LNCaP clone FGC (cell line): ENCODE results near the gene POLR2I.
A peak's percentile ranks its signal among the peaks of the same experiment; 100 is the strongest.

Source experiments
- DNase-seq: peaks from one replicate; pipeline ENCODE4 v3.0.0-alpha.2; 2011; ENCODE audit warnings: low read depth
- H3K4me3 ChIP-seq: 2 replicates; pipeline ENCODE4 v1.5.1; 2011; ENCODE audit warnings: mild to moderate bottlenecking, low read depth, low read length, control low read depth
- CTCF ChIP-seq: IDR thresholded peaks from 2 replicates; pipeline ENCODE4 v1.5.1; 2012; ENCODE audit warnings: mild to moderate bottlenecking; ENCODE audit not compliant: control insufficient read depth, insufficient read depth; ENCODE audit errors: extremely low read depth

The POLR2I gene

GRCh38 chr19:36115453-36116343 is 1.0 kb upstream of the POLR2I start, which contains the start of gene TBCB:
TSS of gene TBCB (plus strand) at chr19:36115468. CDS start at chr19:36115561, 93 bp downstream.
- peak within 1 kb of the TSS; percentile 99 for H3K4me3 ChIP-seq
- TF ChIP-seq CTCF, result no peak
- DNase-seq, result no peak

GRCh38 chr19:36113894-36114720 is 568 bp downstream of the POLR2I start:
- DNase-seq, result no peak
- TF ChIP-seq CTCF, result peak; percentile 30
- H3K4me3 ChIP-seq, result peak overlapping the region; percentile 99

- no peak for DNase-seq
- peak overlapping the region; percentile 99 for H3K4me3 ChIP-seq
- TF ChIP-seq CTCF, result no peak
Measured at GRCh38 chr19:36113425-36113824, 1.2 kb downstream of the POLR2I start.

GRCh38 chr19:36112678-36113077 is 2.0 kb downstream of the POLR2I start:
- no peak for DNase-seq
- no peak overlapping the region for H3K4me3 ChIP-seq
- no peak for TF ChIP-seq CTCF

- no peak for DNase-seq
- H3K4me3 ChIP-seq, result no peak overlapping the region
- TF ChIP-seq CTCF, result no peak
Measured at GRCh38 chr19:36111200-36111539, 3.5 kb downstream of the POLR2I start.

GRCh38 chr19:36110487-36111199 is 4.0 kb downstream of the POLR2I start, which contains the start of gene OVOL3:
TSS of gene OVOL3 (plus strand) at chr19:36111143. CDS start at chr19:36111203, 60 bp downstream.
- no peak within 1 kb of the TSS for H3K4me3 ChIP-seq
- no peak for DNase-seq
- no peak for TF ChIP-seq CTCF
